Amygdala (tissue), 56 donors: ENCODE measurements around the gene SF3A2.

Source experiments
- DNase-seq, 56 donors: peaks; one replicate each; lab custom pipeline; 2025; lab: John Stamatoyannopoulos, UW

SF3A2 gene

DNA sequence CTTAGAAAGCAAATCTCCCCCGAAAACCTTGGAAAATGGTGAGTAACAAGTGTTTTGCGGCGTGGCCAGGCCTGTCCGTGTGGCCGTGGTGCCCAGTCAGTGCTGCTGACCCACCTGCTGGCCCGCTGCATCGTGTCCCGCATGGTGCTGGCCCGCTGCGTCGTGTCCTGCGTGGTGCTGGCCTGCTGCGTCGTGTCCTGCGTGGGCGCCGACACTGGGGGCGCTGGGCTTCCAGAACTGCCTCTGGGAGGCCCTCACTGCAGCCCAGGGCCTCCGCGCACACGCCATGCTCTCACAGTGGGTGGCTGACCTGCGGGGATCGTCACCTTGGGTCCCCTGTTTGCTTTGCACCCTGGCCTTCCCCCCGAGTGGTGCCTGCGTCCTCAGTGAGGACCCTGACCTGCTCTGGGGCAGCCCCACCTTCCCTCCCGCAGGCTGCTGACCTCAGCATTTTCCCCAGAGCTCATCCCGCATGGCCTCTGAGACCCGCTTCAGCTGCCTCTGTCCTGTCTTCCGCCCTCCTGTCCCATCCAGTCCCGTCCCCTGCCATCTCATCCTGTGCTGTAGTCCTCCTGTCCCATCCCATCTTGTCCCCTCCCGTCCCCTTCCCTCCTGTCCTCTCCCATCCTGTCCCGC lies 11.1 kb upstream of the SF3A2 start:
- DNase-seq: no peak

GRCh38 chr19:2226051-2226839 lies 10.4 kb upstream of the SF3A2 start:
- DNase-seq: no peak

DNA sequence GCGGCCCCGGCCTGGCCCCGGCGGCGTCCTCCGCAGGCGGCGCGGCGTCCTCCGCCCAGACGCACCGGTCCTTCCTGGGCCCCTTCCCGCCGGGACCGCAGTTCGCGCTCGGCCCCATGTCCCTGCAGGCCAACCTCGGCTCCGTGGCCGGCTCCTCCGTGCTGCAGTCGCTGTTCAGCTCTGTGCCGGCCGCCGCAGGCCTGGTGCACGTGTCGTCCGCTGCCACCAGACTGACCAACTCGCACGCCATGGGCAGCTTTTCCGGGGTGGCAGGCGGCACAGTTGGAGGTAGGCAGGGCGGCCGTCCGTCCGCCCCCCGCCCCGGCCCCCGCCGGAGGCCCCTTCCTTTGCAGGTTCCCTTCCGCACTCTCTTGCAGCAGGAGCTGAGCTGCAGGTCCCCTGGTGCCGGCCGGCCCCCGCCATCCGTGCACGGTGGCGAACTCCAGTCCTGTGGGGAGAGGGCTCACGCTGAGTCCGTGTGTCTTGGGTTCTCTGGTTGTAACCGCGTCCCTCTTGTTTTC lies 9.7 kb upstream of the SF3A2 start:
- DNase-seq: no peak

- peak in 3 of 56 donors; percentile 21 to 39 (median 24) for DNase-seq
Observed at GRCh38 chr19:2227415-2228156, 9.0 kb upstream of the SF3A2 start.

GRCh38 chr19:2228157-2229030 lies 8.2 kb upstream of the SF3A2 start:
- no peak for DNase-seq

DNA sequence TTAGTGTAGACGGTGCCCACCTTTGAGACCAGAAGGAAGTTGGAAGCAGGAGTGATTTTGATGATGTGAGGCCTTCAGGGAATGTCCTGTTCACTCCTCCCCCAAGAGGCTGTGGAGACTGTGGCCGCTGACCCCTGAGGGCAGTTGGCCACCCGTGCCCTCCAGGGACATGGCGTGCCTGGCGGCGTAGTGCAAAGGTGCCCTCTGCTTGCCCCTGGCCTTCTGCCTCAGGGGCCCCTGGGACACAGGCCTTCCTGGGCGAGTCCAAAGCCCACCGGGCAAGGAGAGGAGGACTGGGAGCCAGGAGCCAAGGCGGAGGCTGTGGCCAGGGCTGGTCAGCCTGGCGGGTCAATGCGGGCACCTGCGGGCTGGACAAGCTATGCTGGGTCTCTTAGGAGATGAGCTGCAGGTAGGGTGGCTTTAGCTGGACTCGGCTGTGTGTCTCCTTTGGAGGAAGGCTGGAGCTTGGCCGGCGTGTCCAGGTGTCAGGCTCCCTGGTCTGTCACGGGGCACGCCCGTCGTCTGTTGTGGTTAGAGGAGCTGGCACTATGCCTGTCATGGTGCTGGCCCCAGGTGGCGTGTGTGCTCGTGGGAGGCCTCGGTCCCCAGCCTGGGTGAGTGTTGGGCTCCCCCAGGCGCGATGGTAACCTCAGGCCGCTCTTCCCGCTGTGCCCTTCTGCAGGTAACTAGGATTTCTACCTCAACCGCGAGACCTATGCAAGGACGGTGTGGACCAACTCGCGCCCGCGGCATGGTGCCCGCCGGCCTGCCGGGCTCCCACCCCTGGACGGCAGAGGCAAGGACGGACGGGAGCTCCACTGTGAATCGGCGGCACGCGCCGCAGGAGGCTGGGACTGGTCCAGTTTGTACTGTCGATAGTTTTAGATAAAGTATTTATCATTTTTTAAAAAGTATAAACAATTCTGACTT lies 7.3 kb upstream of the SF3A2 start:
- no peak for DNase-seq

DNA sequence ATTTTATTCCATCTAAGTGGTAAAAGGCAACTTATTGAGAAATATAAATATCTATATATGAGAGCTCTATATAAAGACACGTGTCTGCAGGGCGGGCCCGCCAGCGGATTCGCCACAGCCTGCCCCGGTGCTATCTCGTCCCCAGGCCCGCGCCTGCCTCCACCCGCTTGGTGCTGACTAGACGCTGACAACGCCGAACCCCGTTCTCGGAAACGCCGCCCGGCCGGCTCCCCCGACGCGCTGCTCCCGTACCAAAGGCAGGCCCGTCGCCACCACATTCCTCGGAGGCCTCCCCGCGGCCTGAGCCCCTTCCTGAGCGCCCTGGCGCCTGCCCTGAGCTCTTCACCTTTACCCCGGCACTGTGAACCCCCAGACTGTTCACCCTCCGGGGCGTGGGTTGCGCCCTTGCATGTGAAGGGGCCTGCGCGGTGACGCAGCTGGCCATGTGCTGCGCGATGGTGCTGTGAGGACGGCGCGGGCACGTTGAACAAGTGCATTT lies 6.5 kb upstream of the SF3A2 start:
- no peak for DNase-seq

- no peak for DNase-seq
Observed at GRCh38 chr19:2230807-2231533, 5.7 kb upstream of the SF3A2 start.

- DNase-seq: peak in 3 of 56 donors; percentile 11 to 16 (median 11)
Observed at GRCh38 chr19:2231621-2232221, 4.9 kb upstream of the SF3A2 start.

GRCh38 chr19:2232286-2233151 lies 4.1 kb upstream of the SF3A2 start:
- no peak for DNase-seq

GRCh38 chr19:2233601-2234280 lies 2.9 kb upstream of the SF3A2 start:
- no peak for DNase-seq

GRCh38 chr19:2234996-2235380 lies 1.6 kb upstream of the SF3A2 start:
- DNase-seq: no peak

DNA sequence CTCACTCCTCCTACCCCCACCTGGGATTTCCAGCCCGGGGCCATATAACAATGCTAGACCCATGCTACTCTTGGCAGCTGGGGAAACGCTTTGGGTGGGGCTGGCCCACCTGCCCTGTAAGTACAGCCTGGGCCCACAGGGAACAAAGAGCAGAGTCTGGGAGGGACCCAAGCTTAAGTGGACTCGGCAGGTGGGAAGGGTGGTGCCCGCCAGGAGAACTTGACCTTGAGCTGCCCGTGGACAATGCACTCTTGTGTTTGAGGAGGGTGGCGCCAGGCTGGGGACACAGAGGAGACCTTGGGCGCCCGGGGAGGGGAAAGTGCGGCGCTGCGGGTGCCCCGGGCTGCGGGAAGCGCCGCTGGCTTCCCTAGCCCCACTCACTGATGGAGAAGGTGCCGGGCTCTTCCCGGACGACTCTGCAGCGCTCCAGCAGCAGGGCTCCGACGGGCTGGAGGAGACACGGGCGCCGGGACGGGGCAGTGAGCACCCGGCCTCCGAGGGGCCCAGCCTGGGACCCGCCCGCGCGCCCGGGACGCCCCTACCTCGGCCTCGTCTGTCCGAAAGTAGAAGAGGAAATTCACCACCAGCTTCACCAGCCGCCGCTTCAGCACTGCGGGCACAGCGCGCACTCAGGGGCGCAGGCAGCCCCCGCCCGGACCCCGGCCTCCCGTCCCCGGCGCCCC lies 1.1 kb upstream of the SF3A2 start:
- no peak for DNase-seq

DNA sequence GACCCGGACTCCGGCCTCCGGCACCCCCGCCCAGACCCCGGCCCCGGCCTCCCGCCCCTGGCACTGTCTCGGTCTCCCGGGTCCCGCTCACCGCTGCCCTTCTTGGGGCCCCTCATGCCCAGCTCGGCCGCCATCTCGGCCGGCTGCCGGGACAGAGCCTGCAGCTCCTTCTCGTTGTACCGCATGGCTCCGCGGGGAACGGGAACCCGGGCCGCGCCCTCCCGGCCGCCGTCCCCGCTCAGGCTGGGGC lies 635 bp upstream of the SF3A2 start:
- DNase-seq: no peak

GRCh38 chr19:2237051-2237868 lies 636 bp downstream of the SF3A2 start:
- DNase-seq: no peak
